ENCODE results near the gene CCDC60. TPM values are rescaled to one million over a fixed set of nuclear protein-coding genes. Genes with fewer than 3 reads are reported as not detected.

CCDC60 gene, protein sequence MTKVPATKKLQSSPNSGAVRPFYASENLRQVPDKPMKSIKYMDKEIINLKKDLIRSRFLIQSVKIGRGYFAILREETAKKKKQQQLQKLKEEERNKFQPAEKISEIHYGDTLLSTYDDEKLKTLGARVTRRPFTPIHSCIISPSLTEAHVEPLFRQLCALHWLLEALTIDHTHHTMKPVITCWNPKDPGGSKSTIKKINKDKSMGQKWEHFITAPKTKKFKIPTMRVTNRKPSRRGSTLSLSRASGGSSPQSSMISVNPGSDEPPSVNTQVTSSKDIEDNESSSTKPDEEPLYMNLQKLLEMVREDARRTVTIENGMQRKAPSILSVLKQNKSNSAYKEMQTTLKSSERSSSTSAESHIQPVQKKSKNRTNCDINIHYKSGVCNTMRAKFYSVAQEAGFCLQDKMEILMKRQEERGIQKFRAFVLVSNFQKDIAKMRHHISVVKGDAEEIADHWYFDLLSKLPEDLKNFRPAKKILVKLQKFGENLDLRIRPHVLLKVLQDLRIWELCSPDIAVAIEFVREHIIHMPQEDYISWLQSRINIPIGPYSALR
- total RNA-seq = not detected

DNA sequence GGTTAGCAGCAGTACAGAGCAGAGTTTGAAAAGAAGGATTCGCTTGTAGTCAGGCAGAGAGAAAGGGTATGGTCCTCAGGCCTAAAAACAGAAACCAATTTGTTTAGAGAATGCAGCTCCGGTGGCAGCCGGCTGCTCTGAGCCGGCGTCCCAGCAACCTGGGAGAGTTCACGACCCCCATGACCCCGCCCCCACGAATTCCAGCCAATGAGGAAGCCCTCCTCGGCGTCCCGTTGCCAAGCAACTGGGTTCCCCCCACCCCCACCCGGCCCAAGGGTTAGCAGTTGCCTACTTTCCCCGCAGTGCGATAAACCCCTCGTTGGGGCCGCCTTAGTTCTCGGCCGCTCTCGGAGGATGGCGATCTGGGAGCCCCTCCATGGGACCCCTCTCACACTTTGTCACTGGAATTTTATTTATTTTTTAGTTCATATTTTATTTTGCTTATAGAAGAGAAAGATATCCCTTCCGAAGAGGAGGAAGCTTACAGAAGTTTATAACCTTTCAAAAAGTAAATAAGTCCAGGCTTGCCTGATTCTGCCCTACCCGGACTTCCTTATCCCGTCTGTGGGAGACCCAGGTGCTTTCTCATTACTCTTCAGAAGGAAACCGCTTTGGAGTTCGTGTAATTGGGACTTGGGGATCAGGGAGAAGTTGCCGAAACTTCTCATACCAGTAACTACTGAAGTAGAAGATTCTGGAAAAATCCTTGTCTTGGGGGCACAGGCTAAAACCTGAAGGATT, at the start of gene CCDC60:
Gene CCDC60, plus strand, starts transcription at position 300 of the 741 bp plus-strand sequence. CDS start 448 bp downstream, outside the sequence.
- DNase-seq (ENCODE audit: low read depth in 2 of 3, low spot score in 2 of 3) = no peak

DNA sequence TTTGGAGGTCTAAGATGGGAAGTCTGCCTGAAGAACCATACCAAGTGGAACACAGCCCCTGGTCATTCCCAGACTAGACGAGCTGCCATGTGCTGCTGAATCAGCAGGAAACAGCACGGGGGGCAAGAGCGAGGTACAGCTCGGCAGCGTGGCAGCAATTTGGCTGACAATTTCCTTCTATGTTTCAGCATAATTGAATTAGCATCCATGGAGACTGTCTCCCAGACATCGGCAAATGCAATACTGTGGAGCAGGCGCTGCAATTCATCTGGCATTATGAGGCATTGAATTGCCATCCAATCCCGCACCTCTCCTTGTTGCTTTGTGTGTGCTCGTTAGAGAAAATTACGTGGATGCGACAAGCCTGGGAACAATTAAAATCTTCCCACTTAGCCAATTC, 46.0 kb upstream of the CCDC60 start:
- DNase-seq (ENCODE audit: low read depth in 2 of 3, low spot score in 2 of 3) = no peak

DNA sequence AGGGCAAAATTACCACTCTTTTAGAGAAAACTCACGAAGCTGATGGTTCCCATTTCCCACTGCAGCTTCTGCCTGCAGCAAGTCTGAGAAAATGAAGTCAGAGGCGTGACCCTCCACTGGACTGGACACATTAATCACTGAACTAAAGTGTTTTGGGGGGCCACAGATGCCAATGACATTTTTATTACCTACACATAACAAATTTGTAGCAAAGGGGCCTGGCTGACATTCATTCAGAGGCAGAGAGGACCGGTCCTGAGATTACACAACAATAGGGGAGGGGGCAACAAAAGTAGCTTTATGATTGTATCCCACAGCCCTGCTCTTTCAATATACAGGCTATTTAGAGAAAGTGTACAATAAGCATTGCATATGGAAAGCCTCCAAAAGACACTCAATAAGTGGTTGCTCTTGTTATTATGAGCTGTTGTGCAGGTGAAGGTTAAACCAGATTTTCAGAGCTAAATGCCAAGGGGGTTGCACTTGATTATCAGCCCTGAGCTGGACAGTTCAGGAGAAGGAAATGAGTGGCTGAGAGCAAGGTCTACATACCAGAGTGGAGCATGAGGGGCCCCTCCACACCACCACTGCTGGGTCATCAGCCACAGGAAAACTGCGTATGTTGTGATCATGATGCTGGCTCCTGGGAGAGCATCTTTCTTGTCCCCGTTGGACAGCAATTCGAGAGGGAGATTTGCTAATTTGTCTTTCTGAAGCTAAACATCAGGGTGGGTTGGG, 41.5 kb upstream of the CCDC60 start:
- DNase-seq (ENCODE audit: low read depth in 2 of 3, low spot score in 2 of 3) = no peak

DNA sequence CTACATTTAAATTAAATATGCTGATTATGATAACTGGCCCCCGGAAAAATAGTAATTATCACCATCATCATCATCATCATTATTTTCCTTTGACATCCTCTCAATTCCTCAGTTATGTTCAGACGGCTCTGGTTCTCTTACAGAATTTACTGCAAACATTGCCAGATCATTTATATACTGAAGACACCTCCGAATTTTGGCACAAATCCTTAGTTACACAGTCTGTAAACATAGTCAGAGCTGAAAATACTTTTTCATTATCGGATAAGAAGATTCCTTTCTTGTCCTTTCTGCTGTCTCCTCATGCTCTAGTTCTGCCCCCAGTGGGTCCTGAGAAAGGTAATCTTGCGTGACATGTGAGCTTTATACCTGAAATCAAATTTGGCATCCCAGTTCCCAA, 40.3 kb upstream of the CCDC60 start:
- no peak for DNase-seq (ENCODE audit: low read depth in 2 of 3, low spot score in 2 of 3)

DNA sequence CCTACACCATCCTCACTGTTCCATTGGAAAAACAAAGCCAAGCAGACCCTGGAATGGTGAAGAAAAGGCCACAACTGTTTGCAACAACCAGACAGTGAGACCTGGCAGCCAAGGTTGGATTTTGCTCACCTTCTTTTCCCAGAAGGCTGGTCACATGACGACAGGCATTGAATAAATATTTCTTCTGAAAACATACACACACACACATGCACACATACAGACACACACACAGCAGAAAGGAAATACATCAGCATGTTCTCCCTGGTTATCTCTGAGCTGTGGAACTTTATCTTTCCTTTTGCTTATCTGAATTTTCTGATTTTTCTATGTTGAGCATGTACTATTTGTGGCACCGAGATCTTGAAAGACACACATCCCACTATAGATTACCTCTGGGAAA, 38.0 kb upstream of the CCDC60 start:
- DNase-seq (ENCODE audit: low read depth in 2 of 3, low spot score in 2 of 3) = peak in 2 of 3 donors; percentile 4 to 6

DNA sequence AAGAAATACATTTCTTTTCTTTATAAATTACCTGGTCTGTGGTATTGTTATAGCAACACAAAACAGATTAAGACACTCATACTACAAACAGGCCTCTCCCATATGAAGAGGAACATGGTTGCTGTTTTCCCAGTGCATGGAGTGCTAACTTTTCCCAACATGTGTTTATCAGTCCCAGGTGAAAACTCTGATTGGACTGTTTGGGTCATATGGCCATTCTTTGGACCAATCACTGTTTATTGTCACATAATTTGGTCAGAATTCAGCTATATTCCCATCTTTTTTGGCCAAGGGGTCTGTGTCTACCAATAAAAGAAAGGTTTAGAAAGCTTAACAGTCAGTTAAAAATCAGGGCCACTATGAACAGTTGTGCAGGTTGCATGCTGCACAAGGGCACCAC, 35.4 kb upstream of the CCDC60 start:
- DNase-seq (ENCODE audit: low read depth in 2 of 3, low spot score in 2 of 3) = no peak

DNA sequence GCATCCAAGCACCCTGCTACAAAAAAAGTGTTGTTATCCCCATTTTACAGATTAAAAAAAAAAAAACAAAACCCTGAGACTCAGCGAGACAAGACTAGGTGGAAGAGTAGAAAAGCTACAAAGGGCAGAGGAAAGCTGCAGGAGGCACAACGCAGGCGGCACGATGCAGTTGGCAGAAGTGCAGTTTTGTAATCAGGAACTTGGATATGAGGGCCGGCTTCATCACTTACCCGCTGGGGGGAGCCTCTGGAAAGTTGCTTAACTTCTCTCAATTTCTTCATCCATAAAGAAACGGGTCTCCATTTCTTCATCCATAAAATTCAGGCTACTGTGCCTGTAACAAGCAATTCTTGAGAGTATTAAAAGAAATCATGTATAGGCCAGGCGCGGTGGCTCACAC, 33.1 kb upstream of the CCDC60 start:
- DNase-seq (ENCODE audit: low read depth in 2 of 3, low spot score in 2 of 3) = no peak

DNA sequence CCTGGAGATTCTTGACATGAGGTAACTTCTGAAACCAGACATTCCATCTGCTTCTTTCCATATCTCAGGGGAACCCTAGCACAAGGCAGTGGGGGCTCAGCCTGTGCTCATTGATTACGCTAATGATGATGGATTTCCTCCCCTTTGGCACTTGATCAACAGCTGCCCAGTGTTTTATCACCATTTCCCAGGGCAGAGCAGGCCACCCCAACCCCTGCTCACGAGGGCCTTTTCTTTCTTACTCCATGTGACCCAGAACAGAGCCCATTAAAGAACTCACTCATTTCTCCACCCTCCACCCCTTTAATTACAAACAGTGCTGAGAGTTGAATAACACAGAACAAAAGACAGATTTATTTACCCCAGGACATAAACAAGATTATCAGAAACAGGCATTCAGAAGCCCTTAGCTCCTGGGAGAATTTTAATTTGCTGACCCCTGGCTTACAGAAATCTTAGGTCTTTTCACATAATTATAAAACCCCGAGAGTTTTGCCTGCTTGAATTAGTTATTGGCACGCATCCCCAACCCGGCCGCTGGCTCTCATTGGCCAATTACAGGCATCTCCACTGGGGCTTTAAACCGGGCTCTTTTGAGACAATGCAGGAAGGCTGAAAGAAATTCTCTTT, 32.0 kb upstream of the CCDC60 start:
- no peak for DNase-seq (ENCODE audit: low read depth in 2 of 3, low spot score in 2 of 3)

DNA sequence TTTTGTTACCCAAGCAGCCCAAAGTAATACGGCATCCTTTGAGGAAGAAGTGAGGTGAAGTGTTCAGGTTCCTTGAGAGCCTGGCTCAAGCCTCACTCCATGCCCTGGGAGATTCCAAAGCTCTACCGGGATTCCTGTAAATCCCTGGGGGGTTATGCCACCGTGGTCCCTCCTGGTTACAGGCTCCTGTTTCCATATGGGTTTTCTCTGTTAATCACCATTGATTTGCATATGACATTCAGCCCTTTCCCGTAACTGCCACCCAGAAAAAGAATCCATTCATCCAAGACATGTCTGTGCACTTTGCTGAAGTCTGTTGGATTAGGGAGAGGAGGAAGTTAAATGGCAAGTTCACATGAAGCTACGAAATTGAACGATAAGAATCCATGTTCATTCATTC, 27.9 kb upstream of the CCDC60 start:
- DNase-seq (ENCODE audit: low read depth in 2 of 3, low spot score in 2 of 3) = no peak

DNA sequence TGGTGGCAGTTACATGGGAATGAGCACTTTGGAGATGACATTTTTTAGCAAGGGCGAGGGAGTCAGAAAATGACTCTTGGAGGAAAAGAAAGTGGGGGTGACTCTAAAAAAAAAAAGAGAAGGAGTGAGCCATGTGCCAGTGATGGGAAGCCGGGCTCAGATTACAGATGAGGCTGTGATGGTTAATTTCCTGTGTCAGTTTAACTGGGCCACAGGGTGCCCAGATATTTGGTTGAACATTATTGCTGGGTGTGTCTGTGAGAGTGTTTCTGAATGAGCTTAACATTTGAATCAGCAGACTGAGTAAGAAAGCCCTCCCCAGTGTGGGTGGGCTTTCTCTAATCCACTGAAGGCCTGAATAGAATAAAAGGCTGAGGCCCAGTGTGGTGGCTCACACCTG, 26.8 kb upstream of the CCDC60 start:
- no peak for DNase-seq (ENCODE audit: low read depth in 2 of 3, low spot score in 2 of 3)

DNA sequence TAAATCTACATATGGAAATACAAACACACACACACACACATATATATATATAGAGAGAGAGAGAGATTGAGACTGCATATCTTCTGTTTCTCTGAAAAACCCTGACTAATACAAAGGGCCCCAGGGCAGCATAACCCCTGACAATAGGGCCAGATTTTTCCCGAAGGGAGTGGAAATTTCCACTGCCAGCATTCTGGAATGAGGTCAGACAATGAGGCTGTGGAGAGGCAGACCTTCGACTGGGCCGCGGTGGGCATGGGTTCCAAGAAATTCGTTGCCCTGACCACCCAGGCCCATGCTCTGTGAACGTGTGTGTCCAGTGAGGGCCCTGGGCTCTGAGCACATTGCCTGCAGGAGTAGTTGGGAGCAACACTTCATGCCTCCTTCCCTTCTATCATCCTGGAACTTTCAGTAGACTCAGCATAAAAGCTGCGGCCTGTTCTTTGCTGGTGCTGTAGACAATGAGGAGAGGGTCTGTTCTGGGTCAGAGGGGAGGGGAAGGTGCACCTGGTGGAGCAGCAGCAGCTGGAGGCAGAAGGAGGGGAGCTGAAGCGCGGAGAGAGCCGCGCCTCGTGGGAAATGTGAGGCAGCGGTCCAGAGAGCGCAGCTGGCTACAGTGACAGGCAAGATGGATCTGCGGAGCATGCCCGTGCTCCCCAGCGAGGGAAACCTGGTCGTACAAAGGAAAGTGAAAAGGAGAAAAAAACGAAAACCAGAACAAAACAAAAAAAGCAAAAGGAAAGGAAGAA, 25.6 kb upstream of the CCDC60 start:
- DNase-seq (ENCODE audit: low read depth in 2 of 3, low spot score in 2 of 3) = no peak

DNA sequence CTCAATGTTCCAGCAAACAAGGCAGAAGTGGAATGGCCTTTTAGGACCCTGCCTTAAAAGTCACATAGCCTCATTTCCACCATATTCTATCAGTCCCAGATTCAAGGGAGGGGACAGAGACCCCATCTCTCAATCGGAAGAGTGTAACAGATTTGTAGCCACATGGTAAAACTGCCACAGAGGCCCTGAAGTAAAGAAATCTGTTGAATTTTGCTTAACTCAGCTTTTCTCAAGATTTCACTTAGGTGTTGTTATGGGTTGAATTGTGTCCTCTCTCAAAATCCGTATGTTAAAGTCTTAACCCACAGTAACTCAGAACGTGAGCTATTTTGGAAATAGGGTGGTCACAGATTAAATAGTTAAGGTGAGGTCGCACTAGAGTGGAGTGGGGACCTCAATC, 22.7 kb upstream of the CCDC60 start:
- DNase-seq (ENCODE audit: low read depth in 2 of 3, low spot score in 2 of 3) = no peak

DNA sequence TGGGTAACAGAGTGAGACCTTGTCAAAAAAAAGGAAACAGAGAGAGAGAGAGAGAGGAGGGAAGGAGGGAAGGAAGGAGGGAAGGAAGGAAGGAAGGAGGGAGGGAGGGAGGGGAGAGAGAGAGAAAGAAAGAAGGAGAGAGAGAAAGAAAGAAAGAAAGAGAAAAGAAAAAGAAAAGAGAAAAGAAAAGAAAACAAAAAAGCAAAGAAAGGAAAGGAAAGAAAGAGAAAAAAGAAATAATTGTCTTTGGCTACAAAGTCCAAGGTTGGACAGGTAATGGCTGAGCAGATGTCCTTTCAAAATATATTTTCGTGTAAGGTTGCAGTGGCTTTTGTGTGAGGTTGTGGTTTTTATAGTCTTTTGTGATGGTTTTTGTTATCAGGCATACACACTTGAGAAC, 21.6 kb upstream of the CCDC60 start:
- DNase-seq (ENCODE audit: low read depth in 2 of 3, low spot score in 2 of 3) = no peak

DNA sequence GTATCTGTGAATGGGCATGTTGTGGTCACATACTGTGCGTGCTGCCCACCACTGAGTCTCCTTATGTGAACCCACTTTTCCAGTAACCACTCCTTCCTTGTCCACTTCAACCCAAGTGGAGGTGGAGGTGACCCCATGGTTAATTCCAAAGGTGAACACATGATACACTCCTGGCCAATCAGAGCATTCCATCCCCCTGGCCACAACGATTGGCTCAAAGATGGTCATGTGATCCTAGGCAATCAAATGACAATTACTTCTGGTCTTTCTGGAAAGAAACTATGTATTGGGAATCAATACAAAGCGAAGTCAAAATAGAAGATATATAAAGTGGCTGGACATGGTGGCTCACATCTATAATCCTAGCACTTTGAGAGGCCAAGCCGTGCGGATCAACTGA, 20.2 kb upstream of the CCDC60 start:
- no peak for DNase-seq (ENCODE audit: low read depth in 2 of 3, low spot score in 2 of 3)

DNA sequence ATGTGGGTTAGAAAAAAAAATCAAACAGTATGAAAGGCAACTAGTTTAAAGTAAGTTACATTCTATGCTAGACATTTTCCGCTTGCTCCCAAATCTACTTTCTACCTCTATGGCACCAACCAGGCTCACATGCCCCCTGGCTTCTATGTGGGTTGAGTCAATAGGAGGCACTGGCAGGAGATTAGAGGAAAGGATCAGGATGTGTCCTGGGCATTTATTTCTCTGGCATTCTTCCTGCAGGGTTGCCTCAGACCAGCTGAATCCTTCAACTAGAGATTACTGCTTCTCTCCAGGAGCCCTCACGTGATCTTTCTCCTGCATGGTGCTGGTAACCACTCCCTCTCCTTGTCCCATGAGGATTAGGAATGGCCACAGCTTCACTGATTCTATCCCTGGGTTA, 14.9 kb upstream of the CCDC60 start:
- DNase-seq (ENCODE audit: low read depth in 2 of 3, low spot score in 2 of 3) = no peak

DNA sequence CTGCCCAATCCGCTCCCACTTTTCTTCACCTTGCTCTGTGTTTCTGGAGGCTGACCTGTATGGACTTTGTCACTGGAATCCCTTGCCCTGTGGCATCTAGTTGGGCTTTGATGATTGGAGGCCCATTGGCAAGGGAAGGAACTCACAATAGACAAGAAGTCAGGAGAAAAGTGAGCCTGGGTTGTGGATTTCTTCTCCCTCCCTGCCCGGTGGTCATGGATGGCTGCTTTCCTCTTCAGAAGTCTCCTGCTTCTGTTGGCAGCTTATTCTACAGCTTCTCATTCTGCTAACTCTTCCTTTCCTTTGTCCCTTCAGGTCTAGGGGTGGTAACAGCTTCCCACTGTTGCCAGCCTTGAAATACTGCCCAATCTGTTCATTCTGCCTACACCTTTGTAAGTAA, 13.9 kb upstream of the CCDC60 start:
- no peak for DNase-seq (ENCODE audit: low read depth in 2 of 3, low spot score in 2 of 3)

DNA sequence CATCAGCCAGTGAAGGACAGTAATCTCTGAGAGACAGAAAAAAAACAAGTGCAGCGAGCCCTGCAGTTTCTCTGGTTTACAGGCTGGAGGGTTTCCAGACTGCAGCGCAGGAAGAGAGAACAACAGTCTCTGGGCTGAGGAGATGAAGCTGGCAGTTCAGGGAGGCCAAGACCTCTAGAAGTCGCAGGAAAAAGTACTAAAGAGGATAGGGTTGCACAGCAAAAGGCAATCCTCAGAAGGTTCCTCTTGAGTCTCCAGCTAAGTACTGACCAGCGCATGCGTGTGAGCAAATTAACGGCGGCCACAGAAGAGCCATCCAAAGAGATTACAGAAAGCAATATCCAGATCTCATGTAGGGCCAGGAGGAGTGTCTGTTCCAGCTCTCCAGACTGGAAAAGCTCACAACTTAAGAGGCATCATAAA, 12.2 kb upstream of the CCDC60 start:
- no peak for DNase-seq (ENCODE audit: low read depth in 2 of 3, low spot score in 2 of 3)

DNA sequence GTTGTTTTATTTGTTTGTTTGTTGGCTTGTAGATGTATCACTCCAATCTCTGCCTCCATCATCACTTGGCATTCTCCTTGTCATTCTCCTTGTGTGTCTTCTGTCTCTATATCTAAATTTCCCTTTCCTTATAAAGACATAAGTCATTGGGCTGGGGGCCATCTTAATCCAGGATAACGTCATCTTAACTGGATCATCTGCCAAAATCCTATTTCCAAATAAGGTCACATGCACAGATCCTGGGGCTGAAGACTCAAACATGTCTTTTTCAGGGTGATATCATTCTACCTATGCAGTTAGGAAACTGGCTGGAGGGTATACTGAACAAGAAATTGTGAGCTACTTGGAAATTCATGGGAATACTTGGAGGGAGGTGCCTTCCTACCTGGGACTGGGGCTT, 8.7 kb upstream of the CCDC60 start:
- DNase-seq (ENCODE audit: low read depth in 2 of 3, low spot score in 2 of 3) = no peak

DNA sequence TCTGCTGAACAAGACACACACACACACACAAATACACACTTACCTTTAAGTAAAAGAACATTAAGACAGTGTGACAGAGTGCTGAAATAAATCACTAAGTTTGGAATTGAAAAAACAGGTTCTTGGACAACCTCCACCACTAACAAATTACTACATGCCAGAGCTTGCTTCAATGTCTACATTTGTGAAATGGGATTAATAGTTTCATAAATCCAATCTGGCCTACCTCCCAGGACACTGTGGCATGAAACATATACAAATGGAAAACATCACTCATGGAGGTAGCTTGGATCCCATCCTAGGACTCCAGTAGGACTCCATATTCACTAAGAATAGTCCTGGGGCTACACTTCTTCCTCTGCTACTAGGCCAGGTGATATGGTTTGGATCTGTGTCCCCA, 8.2 kb upstream of the CCDC60 start:
- no peak for DNase-seq (ENCODE audit: low read depth in 2 of 3, low spot score in 2 of 3)

DNA sequence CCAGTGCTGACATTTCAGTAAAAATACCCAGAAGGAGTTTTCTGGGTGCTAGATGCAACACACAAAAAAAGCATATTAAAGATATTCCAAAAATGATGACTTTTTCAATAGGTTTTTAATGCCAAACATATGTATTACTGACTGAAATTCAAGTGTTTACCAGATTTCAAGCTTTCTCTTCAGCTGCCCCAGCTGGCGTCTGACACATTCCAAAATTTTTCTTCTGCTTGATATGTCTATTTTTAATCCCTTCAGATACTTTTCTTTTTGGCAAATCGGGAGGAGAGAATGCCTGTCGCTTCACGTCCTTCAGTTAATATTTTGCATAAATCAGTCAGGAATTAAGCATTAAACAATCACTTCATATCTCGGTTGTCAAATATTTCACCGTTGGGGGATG, 7.1 kb upstream of the CCDC60 start:
- no peak for DNase-seq (ENCODE audit: low read depth in 2 of 3, low spot score in 2 of 3)

Data from hematopoietic multipotent progenitor cell (in vitro differentiated cells).